HEK293 (cell line): Measurements from ENCODE around the gene ABLIM2.

Experiments used
- CTCF ChIA-PET: fragments of 350-600 bp; formaldehyde crosslinking; extraction: SDS; loops from one replicate; lab custom pipeline; 2021; ENCODE audit warnings: antibody characterized with exemption; lab: Yijun Ruan, JAX
- POLR2A ChIA-PET: fragments of 300-600 bp; formaldehyde crosslinking; extraction: SDS; loops from one replicate; lab custom pipeline; 2020; ENCODE audit warnings: antibody characterized with exemption, inconsistent platforms; lab: Yijun Ruan, JAX
- H3K27ac ChIP-seq: fragments of 200-500 bp; sonication (Bioruptor generic); 2 replicates; pipeline ENCODE4 v1.5.1; 2014; ENCODE audit warnings: low read depth, low read length, control low read depth, inconsistent platforms; ENCODE audit errors: extremely low read depth
- H3K36me3 ChIP-seq, 2 experiments: fragments of 200-500 bp in 1 of 2; sonication (Bioruptor generic) in 1 of 2; 1 replicate in 1 of 2; 2 replicates in 1 of 2; pipeline ENCODE4 v1.5.1; 2014 to 2017; ENCODE audit warnings: inconsistent platforms in 2 of 2, low read length in 2 of 2; ENCODE audit not compliant: control insufficient read depth in 2 of 2, insufficient read depth in 1 of 2
- H3K4me1 ChIP-seq: fragments of 200-500 bp; sonication (Bioruptor generic); 2 replicates; pipeline ENCODE4 v1.5.1; 2014; ENCODE audit warnings: mild to moderate bottlenecking, low read length, inconsistent platforms; ENCODE audit not compliant: control insufficient read depth, insufficient read depth
- H3K4me3 ChIP-seq: 2 replicates; pipeline ENCODE4 v1.5.1; 2011; ENCODE audit warnings: low read depth, mild to moderate bottlenecking, control low read depth, low read length, moderate library complexity
- H3K9me3 ChIP-seq: fragments of 200-500 bp; sonication (Bioruptor generic); 2 replicates; pipeline ENCODE4 v1.5.1; 2014; ENCODE audit warnings: low read depth, low read length, inconsistent platforms; ENCODE audit not compliant: control insufficient read depth, insufficient read depth
- ATF2 ChIP-seq: fragments of 450-650 bp; formaldehyde crosslinking; IDR thresholded peaks from 2 replicates; pipeline ENCODE4 v1.5.1; 2016; ENCODE audit warnings: missing biosample characterization, missing genetic modification characterization, low read depth
- BCL11B ChIP-seq: fragments of 450-650 bp; formaldehyde crosslinking; IDR thresholded peaks from 2 replicates; pipeline ENCODE4 v1.5.1; 2016; ENCODE audit warnings: low read depth, missing biosample characterization, missing genetic modification characterization
- GLIS1 ChIP-seq: fragments of 450-650 bp; formaldehyde crosslinking; IDR thresholded peaks from 2 replicates; pipeline ENCODE4 v1.5.1; 2016; ENCODE audit warnings: missing biosample characterization, missing genetic modification characterization
- HIC1 ChIP-seq: fragments of 450-650 bp; formaldehyde crosslinking; IDR thresholded peaks from 2 replicates; pipeline ENCODE4 v1.5.1; 2016; ENCODE audit warnings: missing biosample characterization, missing genetic modification characterization
- KLF16 ChIP-seq: fragments of 450-650 bp; formaldehyde crosslinking; IDR thresholded peaks from 2 replicates; pipeline ENCODE4 v1.5.1; 2017; ENCODE audit warnings: missing biosample characterization, missing genetic modification characterization
- MYNN ChIP-seq: fragments of 450-650 bp; formaldehyde crosslinking; IDR thresholded peaks from 2 replicates; pipeline ENCODE4 v1.5.1; 2016; ENCODE audit warnings: missing biosample characterization, missing genetic modification characterization, borderline replicate concordance
- PRDM6 ChIP-seq: fragments of 450-650 bp; formaldehyde crosslinking; IDR thresholded peaks from 2 replicates; pipeline ENCODE4 v1.5.1; 2017; ENCODE audit warnings: missing biosample characterization, missing genetic modification characterization
- SCRT1 ChIP-seq: fragments of 450-650 bp; formaldehyde crosslinking; IDR thresholded peaks from 2 replicates; pipeline ENCODE4 v1.5.1; 2016; ENCODE audit warnings: missing biosample characterization, missing genetic modification characterization, borderline replicate concordance
- WT1 ChIP-seq: fragments of 450-650 bp; formaldehyde crosslinking; IDR thresholded peaks from 2 replicates; pipeline ENCODE4 v1.5.1; 2016; ENCODE audit warnings: missing biosample characterization, missing genetic modification characterization
- ZBTB10 ChIP-seq: fragments of 450-650 bp; formaldehyde crosslinking; IDR thresholded peaks from 2 replicates; pipeline ENCODE4 v1.5.1; 2016; ENCODE audit warnings: missing biosample characterization, missing genetic modification characterization
- ZEB2 ChIP-seq: fragments of 450-650 bp; formaldehyde crosslinking; IDR thresholded peaks from 2 replicates; pipeline ENCODE4 v1.5.1; 2016; ENCODE audit warnings: missing biosample characterization, missing genetic modification characterization
- ZFHX2 ChIP-seq: fragments of 450-650 bp; formaldehyde crosslinking; conservative IDR thresholded peaks from 2 replicates; pipeline ENCODE4 v1.5.1; 2016; ENCODE audit warnings: missing biosample characterization, missing genetic modification characterization
- ZIC2 ChIP-seq: fragments of 450-650 bp; formaldehyde crosslinking; IDR thresholded peaks from 2 replicates; pipeline ENCODE4 v1.5.1; 2016; ENCODE audit warnings: missing biosample characterization, missing genetic modification characterization
- ZNF169 ChIP-seq: fragments of 450-650 bp; formaldehyde crosslinking; IDR thresholded peaks from 2 replicates; pipeline ENCODE4 v1.5.1; 2016; ENCODE audit warnings: missing biosample characterization, missing genetic modification characterization
- ZNF175 ChIP-seq: fragments of 450-650 bp; formaldehyde crosslinking; IDR thresholded peaks from 2 replicates; pipeline ENCODE4 v1.5.1; 2016; ENCODE audit warnings: missing biosample characterization, missing genetic modification characterization
- ZNF335 ChIP-seq: fragments of 450-650 bp; formaldehyde crosslinking; conservative IDR thresholded peaks from 2 replicates; pipeline ENCODE4 v1.5.1; 2016; ENCODE audit warnings: missing biosample characterization, missing genetic modification characterization
- ZNF513 ChIP-seq: fragments of 450-650 bp; IDR thresholded peaks from 2 replicates; pipeline ENCODE4 v1.5.1; 2018; ENCODE audit warnings: missing biosample characterization, missing genetic modification characterization
- ZNF571 ChIP-seq: fragments of 450-650 bp; formaldehyde crosslinking; IDR thresholded peaks from 2 replicates; pipeline ENCODE4 v1.5.0; 2017; ENCODE audit warnings: missing biosample characterization, missing genetic modification characterization
- ZNF585B ChIP-seq: fragments of 450-650 bp; formaldehyde crosslinking; IDR thresholded peaks from 2 replicates; pipeline ENCODE4 v1.5.1; 2016; ENCODE audit warnings: missing biosample characterization, missing genetic modification characterization
- ZNF610 ChIP-seq: fragments of 450-650 bp; formaldehyde crosslinking; IDR thresholded peaks from 2 replicates; pipeline ENCODE4 v1.5.1; 2016; ENCODE audit warnings: missing biosample characterization, missing genetic modification characterization, borderline replicate concordance
- ZNF654 ChIP-seq: fragments of 450-650 bp; formaldehyde crosslinking; IDR thresholded peaks from 2 replicates; pipeline ENCODE4 v1.5.1; 2016; ENCODE audit warnings: low read depth, missing biosample characterization, missing genetic modification characterization
- ZNF701 ChIP-seq: fragments of 450-650 bp; formaldehyde crosslinking; IDR thresholded peaks from 2 replicates; pipeline ENCODE4 v1.5.1; 2016; ENCODE audit warnings: missing biosample characterization, missing genetic modification characterization
- ZSCAN23 ChIP-seq: fragments of 450-650 bp; formaldehyde crosslinking; IDR thresholded peaks from 2 replicates; pipeline ENCODE4 v1.5.1; 2016; ENCODE audit warnings: missing biosample characterization, missing genetic modification characterization

The ABLIM2 gene

GRCh38 chr4:8039290-8039689 lies 119.3 kb downstream of the ABLIM2 start:
- CTCF ChIA-PET, result interaction anchor here (0.5 kb wide), 1 partner anchor 196 kb away, joined by 3 read pairs; no protein-coding TSS in a partner anchor

GRCh38 chr4:8038719-8039251 lies 119.8 kb downstream of the ABLIM2 start:
- CTCF ChIA-PET, result interaction anchor here (0.5 to 0.6 kb wide), 2 partner anchors 196 to 962 kb away, joined by 3 read pairs; no protein-coding TSS in a partner anchor
- no peaks in the 10 kb centered on the region for H3K9me3 ChIP-seq
- no peaks in the 10 kb centered on the region for H3K36me3 ChIP-seq
- H3K27ac ChIP-seq, result no peak overlapping the region
- no peaks in the 10 kb centered on the region for H3K4me1 ChIP-seq
- POLR2A ChIA-PET, result no interaction called here
- no peak overlapping the region for H3K4me3 ChIP-seq
- peak; percentile 81 for TF ChIP-seq ZIC2
- no peak for TF ChIP-seq ZEB2 (tag by site-specific recombination)
- TF ChIP-seq SCRT1 (tag by site-specific recombination), result peak; percentile 80; the same call in 1 of the 2 replicates
- no peak for TF ChIP-seq ZNF175 (tag by site-specific recombination)
- TF ChIP-seq ZFHX2 (tag by site-specific recombination), result peak; percentile 24; the same call in 1 of the 2 replicates
- TF ChIP-seq ZNF335, result peak; percentile 45; the same call in 1 of the 2 replicates
- TF ChIP-seq WT1 (tag by site-specific recombination), result 0 out of 2 replicates have a peak, but pooled peaks have one; percentile 14
- no peak for TF ChIP-seq ZBTB10 (tag by site-specific recombination)

More at GRCh38 chr4:8039290-8039689, 119.3 kb downstream of the ABLIM2 start:
- no peaks in the 10 kb centered on the region for H3K9me3 ChIP-seq
- no peaks in the 10 kb centered on the region for H3K36me3 ChIP-seq
- H3K4me1 ChIP-seq, result no peaks in the 10 kb centered on the region
- H3K4me3 ChIP-seq, result no peak overlapping the region
- POLR2A ChIA-PET, result no interaction called here
- no peak overlapping the region for H3K27ac ChIP-seq
- TF ChIP-seq ZNF571 (tag by site-specific recombination) (no peak), ZNF585B (tag by site-specific recombination) (no peak), ZNF169 (tag by site-specific recombination) (no peak), KLF16 (tag by site-specific recombination) (no peak), PRDM6 (tag by site-specific recombination) (no peak), GLIS1 (peak; percentile 35; the same call in 1 of the 2 replicates), ZNF335 (0 out of 2 replicates have a peak, but pooled peaks have one; percentile 2), ZNF610 (tag by site-specific recombination) (no peak), HIC1 (tag by site-specific recombination) (no peak), BCL11B (tag by site-specific recombination) (no peak), ZNF701 (no peak), MYNN (tag by site-specific recombination) (no peak), ATF2 (tag by site-specific recombination) (no peak), ZFHX2 (tag by site-specific recombination) (no peak), ZNF654 (tag by site-specific recombination) (no peak), ZNF513 (tag by site-specific recombination) (no peak), ZSCAN23 (tag by site-specific recombination) (no peak)
- TF ChIP-seq, all 188 proteins: peak for 2
